ENCODE data around the gene ABCA1. TPM values are rescaled to one million over a fixed set of nuclear protein-coding genes. Genes with fewer than 3 reads are reported as not detected.

ABCA1 gene
- polyA plus RNA-seq, 1 experiment = 36.2 TPM

DNA sequence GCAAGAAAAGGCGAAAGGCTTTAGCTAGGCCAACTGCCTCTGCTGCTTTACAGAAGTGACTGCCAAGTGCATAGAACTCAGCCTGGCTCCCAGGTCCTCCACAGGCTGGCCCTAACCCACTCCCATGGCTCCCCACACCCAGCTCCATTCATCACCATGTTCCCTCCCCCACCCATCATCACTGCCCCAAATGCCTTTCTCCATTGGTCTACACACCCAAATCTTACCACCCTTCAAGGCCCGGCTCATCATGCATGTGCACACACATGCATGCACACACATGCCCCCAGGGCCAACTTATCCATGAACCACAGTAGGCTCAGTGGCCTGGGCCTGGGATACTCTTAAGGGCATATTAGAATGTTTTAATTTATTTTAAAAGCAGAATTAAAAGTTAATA, 44.8 kb downstream of the ABCA1 start:
- H3K27me3 ChIP-seq (ENCODE audit: control insufficient read depth, insufficient read depth, low read length) = no peaks in the 10 kb centered on the region
- DNase-seq (ENCODE audit: low read depth) = no peak
- no peak overlapping the region for H3K4me3 ChIP-seq (ENCODE audit: low read depth, low read length)
- peaks cover 22% of the 10 kb centered on the region for H3K36me3 ChIP-seq (ENCODE audit: control insufficient read depth, insufficient read depth, low read length)
- ChIA-PET CTCF (interaction anchor here (2.0 kb wide), 1 partner anchor 20 kb away, joined by 5 read pairs; no protein-coding TSS in a partner anchor), POLR2A (no interaction called here)
- TF ChIP-seq, protein P1, sequence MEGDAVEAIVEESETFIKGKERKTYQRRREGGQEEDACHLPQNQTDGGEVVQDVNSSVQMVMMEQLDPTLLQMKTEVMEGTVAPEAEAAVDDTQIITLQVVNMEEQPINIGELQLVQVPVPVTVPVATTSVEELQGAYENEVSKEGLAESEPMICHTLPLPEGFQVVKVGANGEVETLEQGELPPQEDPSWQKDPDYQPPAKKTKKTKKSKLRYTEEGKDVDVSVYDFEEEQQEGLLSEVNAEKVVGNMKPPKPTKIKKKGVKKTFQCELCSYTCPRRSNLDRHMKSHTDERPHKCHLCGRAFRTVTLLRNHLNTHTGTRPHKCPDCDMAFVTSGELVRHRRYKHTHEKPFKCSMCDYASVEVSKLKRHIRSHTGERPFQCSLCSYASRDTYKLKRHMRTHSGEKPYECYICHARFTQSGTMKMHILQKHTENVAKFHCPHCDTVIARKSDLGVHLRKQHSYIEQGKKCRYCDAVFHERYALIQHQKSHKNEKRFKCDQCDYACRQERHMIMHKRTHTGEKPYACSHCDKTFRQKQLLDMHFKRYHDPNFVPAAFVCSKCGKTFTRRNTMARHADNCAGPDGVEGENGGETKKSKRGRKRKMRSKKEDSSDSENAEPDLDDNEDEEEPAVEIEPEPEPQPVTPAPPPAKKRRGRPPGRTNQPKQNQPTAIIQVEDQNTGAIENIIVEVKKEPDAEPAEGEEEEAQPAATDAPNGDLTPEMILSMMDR (IDR thresholded peaks at IDR 0.05; ENCODE audit: insufficient read depth, low read depth, low read length) = no peak

DNA sequence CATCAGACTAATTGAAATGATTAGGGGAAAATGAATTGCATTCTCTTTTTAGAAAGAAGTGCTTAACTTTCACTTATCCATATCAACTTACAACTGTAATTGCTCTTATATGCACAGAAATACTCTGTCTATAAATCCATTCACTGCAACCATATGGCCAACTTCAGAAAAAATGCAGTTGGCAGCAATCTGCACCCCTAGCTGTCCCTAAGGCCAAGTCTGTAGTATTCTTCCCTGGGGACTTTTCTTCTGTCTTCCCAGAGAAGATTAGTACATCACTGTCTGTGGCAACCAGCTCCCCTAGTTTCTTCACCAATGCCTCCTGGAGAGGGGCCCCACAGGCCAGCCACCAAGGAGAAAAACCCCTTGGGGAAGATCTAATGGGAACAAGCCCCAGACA, 45.4 kb downstream of the ABCA1 start:
- H3K36me3 ChIP-seq (ENCODE audit: control insufficient read depth, insufficient read depth, low read length) = peaks cover 20% of the 10 kb centered on the region
- ChIA-PET CTCF (interaction anchor here (2.0 kb wide), 1 partner anchor 19 kb away, joined by 5 read pairs; no protein-coding TSS in a partner anchor), POLR2A (no interaction called here)
- DNase-seq (ENCODE audit: low read depth) = no peak
- H3K27me3 ChIP-seq (ENCODE audit: control insufficient read depth, insufficient read depth, low read length) = no peaks in the 10 kb centered on the region
- TF ChIP-seq, protein P1 (IDR thresholded peaks at IDR 0.05; ENCODE audit: insufficient read depth, low read depth, low read length) = no peak
- H3K4me3 ChIP-seq (ENCODE audit: low read depth, low read length) = no peak overlapping the region

DNA sequence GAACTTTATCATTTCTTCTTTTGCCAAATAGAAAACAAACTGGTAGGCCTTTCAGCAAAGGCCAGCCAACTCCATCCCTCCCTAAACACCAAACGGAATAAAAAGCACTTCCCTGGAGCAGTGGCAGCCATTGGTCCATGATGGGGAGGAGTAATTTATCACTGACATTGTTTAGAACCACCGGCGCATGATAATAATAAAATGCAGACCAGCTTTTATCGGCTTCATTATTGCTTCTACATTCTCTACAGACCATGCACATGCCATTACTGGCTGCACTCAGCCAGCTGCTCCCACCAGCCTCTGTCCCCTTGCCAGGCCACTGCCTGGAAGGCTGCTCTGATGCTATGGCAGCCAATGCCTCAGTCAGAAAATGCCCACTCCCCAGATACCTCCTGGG, 45.9 kb downstream of the ABCA1 start:
- ChIA-PET POLR2A (no interaction called here), CTCF (interaction anchor here (1.4 to 2.0 kb wide), 2 partner anchors 18 to 19 kb away, joined by 5 to 6 read pairs; no protein-coding TSS in a partner anchor)
- DNase-seq (ENCODE audit: low read depth) = no peak
- no peaks in the 10 kb centered on the region for H3K27me3 ChIP-seq (ENCODE audit: control insufficient read depth, insufficient read depth, low read length)
- TF ChIP-seq, protein P1 (IDR thresholded peaks at IDR 0.05; ENCODE audit: insufficient read depth, low read depth, low read length) = no peak
- H3K4me3 ChIP-seq (ENCODE audit: low read depth, low read length) = no peak overlapping the region
- peaks cover 20% of the 10 kb centered on the region for H3K36me3 ChIP-seq (ENCODE audit: control insufficient read depth, insufficient read depth, low read length)

DNA sequence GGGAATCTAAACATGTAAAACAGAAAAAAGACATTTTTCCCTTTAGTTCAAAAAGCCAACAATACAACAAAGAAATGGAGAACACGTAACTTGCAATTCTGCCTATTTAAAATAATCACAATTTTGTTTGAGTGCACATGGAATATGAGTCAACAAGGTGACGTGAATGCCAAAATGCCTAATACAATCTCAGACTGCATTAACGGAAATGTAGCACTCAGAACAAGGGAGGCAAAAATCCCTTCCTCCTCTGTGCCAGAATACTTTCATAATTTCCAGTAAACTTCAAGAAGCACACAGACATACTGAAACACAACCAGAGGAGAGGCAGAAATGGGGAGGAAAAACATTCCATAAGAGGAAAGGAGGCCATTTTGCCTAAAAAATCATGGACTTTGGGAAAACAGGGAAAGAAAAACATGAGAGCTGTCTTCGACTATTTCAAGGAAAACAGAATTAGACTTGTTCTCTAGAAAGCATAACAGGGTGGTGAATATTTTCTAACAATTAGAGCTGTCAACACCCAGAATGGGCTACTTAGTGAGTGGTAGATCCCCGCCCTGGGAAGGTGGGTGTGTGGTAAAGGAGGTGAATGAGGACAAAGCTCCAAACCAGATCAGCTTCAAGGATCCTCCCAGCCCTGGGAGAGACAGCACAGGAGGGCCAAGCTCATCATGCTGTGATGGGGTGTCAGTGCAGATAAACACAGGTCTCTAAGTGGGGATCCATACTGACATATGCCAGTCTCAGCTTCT, 48.2 kb downstream of the ABCA1 start:
- POLR2A ChIA-PET = no interaction called here
- no peak for DNase-seq (ENCODE audit: low read depth)
- TF ChIP-seq, protein P1 (IDR thresholded peaks at IDR 0.05; ENCODE audit: insufficient read depth, low read depth, low read length) = no peak
- no peak overlapping the region for H3K4me3 ChIP-seq (ENCODE audit: low read depth, low read length)
- peaks cover 22% of the 10 kb centered on the region for H3K36me3 ChIP-seq (ENCODE audit: control insufficient read depth, insufficient read depth, low read length)
- H3K27me3 ChIP-seq (ENCODE audit: control insufficient read depth, insufficient read depth, low read length) = no peaks in the 10 kb centered on the region
- CTCF ChIA-PET = no interaction called here

DNA sequence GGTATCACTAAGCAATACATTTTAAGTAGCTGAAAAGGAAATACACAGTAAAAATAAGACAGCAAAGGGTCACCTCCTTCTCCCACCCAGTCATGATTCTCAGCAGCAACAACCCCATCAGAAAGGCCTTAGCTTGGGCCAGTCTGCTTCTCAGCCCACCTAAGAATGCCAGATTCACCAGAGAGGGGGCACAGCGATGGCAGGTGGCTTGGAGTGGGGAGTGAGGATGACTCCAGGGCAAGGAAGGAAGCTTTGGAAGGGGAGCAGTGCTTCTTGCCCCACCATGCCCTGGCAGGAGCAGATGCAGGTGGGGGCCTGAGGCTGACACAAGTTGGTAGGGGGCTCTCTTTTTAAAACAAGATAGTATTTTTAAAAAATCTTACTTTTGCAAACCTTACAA, 51.4 kb downstream of the ABCA1 start:
- H3K36me3 ChIP-seq (ENCODE audit: control insufficient read depth, insufficient read depth, low read length) = peaks cover 10% of the 10 kb centered on the region
- POLR2A ChIA-PET = no interaction called here
- no peaks in the 10 kb centered on the region for H3K27me3 ChIP-seq (ENCODE audit: control insufficient read depth, insufficient read depth, low read length)
- CTCF ChIA-PET = interaction anchor here (0.7 kb wide), 1 partner anchor 50 kb away, joined by 5 read pairs; no protein-coding TSS in a partner anchor
- no peak for DNase-seq (ENCODE audit: low read depth)
- H3K4me3 ChIP-seq (ENCODE audit: low read depth, low read length) = no peak overlapping the region
- TF ChIP-seq, protein P1 (IDR thresholded peaks at IDR 0.05; ENCODE audit: insufficient read depth, low read depth, low read length) = no peak

Measured in BJ (cell line).